HepG2 (cell line): ENCODE data around the gene CACNA1C. TPM values are rescaled to one million over a fixed set of nuclear protein-coding genes. Genes with fewer than 3 reads are reported as not detected.

Experiments used
- ATAC-seq: fragments of 200-7000 bp; cut with Tn5 transposase; 3 replicates; pipeline ENCODE4 v1.9.1; 2020; ENCODE audit warnings: mild to moderate bottlenecking, moderate library complexity
- BruUV-seq: library from RNA; stranded (reverse); fragments of 400-500 nt; replicated peaks from 2 replicates; lab custom pipeline; 2021; lab: Mats Ljungman, UMichigan
- CTCF ChIA-PET: fragments of 300-600 bp; formaldehyde crosslinking; extraction: SDS; loops from one replicate; lab custom pipeline; 2021; ENCODE audit warnings: low total read pairs, inconsistent platforms, low intra/inter-chr PET ratio; lab: Yijun Ruan, JAX
- POLR2A ChIA-PET: fragments of 350-600 bp; sonication (Branson Sonifier 250); formaldehyde crosslinking; loops from one replicate; lab custom pipeline; 2020; ENCODE audit warnings: antibody characterized with exemption, inconsistent platforms; lab: Yijun Ruan, JAX
- DNase-seq: peaks from one replicate; pipeline ENCODE4 v3.0.0-alpha.2; 2015; ENCODE audit warnings: low spot score
- FAIRE-seq: peaks from 3 replicates; lab custom pipeline; 2011; peaks lifted over from hg19 to GRCh38; lab: Jason Lieb, UNC
- H2AFZ ChIP-seq: one replicate; pipeline ENCODE4 v1.6.1; 2011; ENCODE audit warnings: low read length, inconsistent platforms
- H3K27ac ChIP-seq: fragments of 300-600 bp; 3 replicates; pipeline ENCODE4 v1.8.0; 2011; ENCODE audit warnings: mixed run types, mild to moderate bottlenecking, mixed read lengths, low read length, inconsistent platforms; ENCODE audit not compliant: insufficient read depth; ENCODE audit errors: extremely low read length
- H3K27me3 ChIP-seq, 2 experiments: fragments of 200-600 bp in 1 of 2; 2 replicates in 1 of 2; 3 replicates in 1 of 2; pipeline versions ENCODE4 v1.6.0 to v1.8.0; 2011; ENCODE audit warnings: low read length in 2 of 2, mild to moderate bottlenecking in 2 of 2, moderate library complexity in 2 of 2, inconsistent platforms in 1 of 2; ENCODE audit not compliant: insufficient read depth in 2 of 2, control insufficient read depth in 1 of 2
- H3K36me3 ChIP-seq, 2 experiments: fragments of 200-600 bp in 1 of 2; replicated peaks in 1 of 2; 2 replicates in 1 of 2; 3 replicates in 1 of 2; pipeline versions ENCODE4 v1.5.1 to v1.8.0; 2011; ENCODE audit warnings: low read length in 2 of 2, inconsistent platforms in 1 of 2; ENCODE audit not compliant: insufficient read depth in 2 of 2, control insufficient read depth in 1 of 2
- H3K4me1 ChIP-seq: 2 replicates; pipeline ENCODE4 v1.5.1; 2012; ENCODE audit warnings: low read length, inconsistent platforms; ENCODE audit not compliant: insufficient read depth
- H3K4me2 ChIP-seq: 2 replicates; pipeline ENCODE4 v1.6.0; 2011; ENCODE audit warnings: low read depth, low read length, inconsistent platforms
- H3K4me3 ChIP-seq, 3 experiments: fragments of 200-600 bp in 1 of 3; sonication (generic), shearing (Covaris generic) in 1 of 3; replicated peaks in 1 of 3; 2 replicates each; pipeline ENCODE4 v1.5.1; 2011 to 2016; ENCODE audit warnings: low read length in 3 of 3, inconsistent platforms in 2 of 3, low read depth in 2 of 3, mild to moderate bottlenecking in 2 of 3, control low read depth in 1 of 3, mixed read lengths in 1 of 3; ENCODE audit not compliant: insufficient read depth in 1 of 3
- H3K79me2 ChIP-seq: one replicate; pipeline ENCODE4 v1.6.1; 2011; ENCODE audit warnings: low read length, inconsistent platforms; ENCODE audit not compliant: insufficient read depth
- H3K9ac ChIP-seq: 2 replicates; pipeline ENCODE4 v1.6.0; 2011; ENCODE audit warnings: mild to moderate bottlenecking, low read depth, low read length, inconsistent platforms; ENCODE audit not compliant: insufficient read depth
- H3K9me3 ChIP-seq: 2 replicates; pipeline ENCODE4 v1.5.1; 2012; ENCODE audit warnings: mild to moderate bottlenecking, low read length
- H4K20me1 ChIP-seq: 2 replicates; pipeline ENCODE4 v1.6.0; 2011; ENCODE audit warnings: inconsistent platforms, mild to moderate bottlenecking, low read length, moderate library complexity; ENCODE audit not compliant: insufficient read depth
- AKAP8 ChIP-seq: sonication (generic); formaldehyde crosslinking; IDR thresholded peaks from 2 replicates; pipeline ENCODE4 v1.5.1; 2020; ENCODE audit warnings: mild to moderate bottlenecking, missing genetic modification reagents
- ATF7 ChIP-seq, 2 experiments: fragments of 450-650 bp in 1 of 2; sonication (generic) in 1 of 2; formaldehyde crosslinking in 1 of 2; IDR thresholded peaks; 2 replicates each; pipeline versions ENCODE4 v1.4.0 to v1.6.1; 2016 to 2020; ENCODE audit warnings: antibody characterized with exemption in 1 of 2, mild to moderate bottlenecking in 1 of 2, missing genetic modification reagents in 1 of 2
- FIP1L1 ChIP-seq: fragments of 200-400 bp; formaldehyde crosslinking; IDR thresholded peaks from 2 replicates; pipeline ENCODE4 v1.6.1; 2018; ENCODE audit warnings: low read depth, mild to moderate bottlenecking, low read length, moderate library complexity, borderline replicate concordance; ENCODE audit not compliant: insufficient read depth
- GATAD2A ChIP-seq: IDR thresholded peaks from 2 replicates; pipeline ENCODE4 v1.6.1; 2016
- HMGA1 ChIP-seq: sonication (generic); formaldehyde crosslinking; conservative IDR thresholded peaks from 2 replicates; pipeline ENCODE4 v1.4.0; 2020; ENCODE audit warnings: missing genetic modification reagents
- HNRNPLL ChIP-seq: fragments of 200-400 bp; formaldehyde crosslinking; IDR thresholded peaks from 2 replicates; pipeline ENCODE4 v1.6.1; 2017; ENCODE audit warnings: mild to moderate bottlenecking, low read depth, low read length; ENCODE audit not compliant: poor library complexity, severe bottlenecking
- HOMEZ ChIP-seq: IDR thresholded peaks from 2 replicates; pipeline ENCODE4 v1.6.1; 2016; ENCODE audit warnings: low read depth
- MED1 ChIP-seq: sonication (generic); formaldehyde crosslinking; IDR thresholded peaks from 2 replicates; pipeline ENCODE4 v1.4.0; 2020; ENCODE audit warnings: missing genetic modification reagents
- MTF1 ChIP-seq: sonication (generic); formaldehyde crosslinking; IDR thresholded peaks from 2 replicates; pipeline ENCODE4 v1.5.0; 2020; ENCODE audit warnings: missing genetic modification reagents
- PBX2 ChIP-seq: IDR thresholded peaks from 2 replicates; pipeline ENCODE4 v1.6.1; 2016; ENCODE audit warnings: control low read depth
- RFX5 ChIP-seq: IDR thresholded peaks from 2 replicates; pipeline ENCODE4 v1.6.1; 2011; ENCODE audit warnings: low read depth, low read length, improper control_type of control experiment
- ZNF12 ChIP-seq: sonication (generic); formaldehyde crosslinking; IDR thresholded peaks from 2 replicates; pipeline ENCODE4 v1.5.0; 2020; ENCODE audit warnings: missing genetic modification reagents
- ZNF251 ChIP-seq: sonication (generic); formaldehyde crosslinking; IDR thresholded peaks from 2 replicates; pipeline ENCODE4 v1.9.0; 2021; ENCODE audit warnings: mild to moderate bottlenecking, missing genetic modification reagents
- ZNF253 ChIP-seq: sonication (generic); formaldehyde crosslinking; IDR thresholded peaks from 2 replicates; pipeline ENCODE4 v1.8.0; 2022; ENCODE audit warnings: mild to moderate bottlenecking, missing genetic modification reagents, borderline replicate concordance
- ZSCAN5A ChIP-seq: sonication (generic); formaldehyde crosslinking; IDR thresholded peaks from 2 replicates; pipeline ENCODE4 v1.8.0; 2022; ENCODE audit warnings: mild to moderate bottlenecking, missing genetic modification reagents, borderline replicate concordance
- WGBS: methylation state at CpG from one replicate; pipeline ENCODE4 v1.1.6; 2017; ENCODE audit warnings: low lambda C conversion rate; 5-methylcytosine and 5-hydroxymethylcytosine counted together
- in situ Hi-C: cut with HindIII; loops from 2 replicates; pipeline ENCODE4 v1.10.0; 2017; ENCODE audit warnings: low pct_unique_long_range_greater_than_20kb; ENCODE audit not compliant: extremely low pct_ligation_motif_present
- intact Hi-C: fragments of 100-400 bp; cut with micrococcal nuclease; formaldehyde crosslinking; loops from one replicate; pipeline ENCODE4 v1.10.0; 2022; ENCODE audit not compliant: unreplicated experiment
- polyA plus RNA-seq, 8 experiments: library from polyadenylated mRNA; depleted of rRNA in 3 of 8; stranded (reverse) in 7 of 8; unstranded in 1 of 8; fragments of >200 nt; fragmentation: Illumina TruSeq in 4 of 8; extraction: Trizol in 4 of 8; gene quantifications; 2 replicates each; pipeline versions ENCODE4 v1.2.1 to v1.2.3, GENCODE V29; 2011 to 2016; ENCODE audit warnings: low read depth in 4 of 8, missing spikeins in 1 of 8, mixed read lengths in 1 of 8; ENCODE audit not compliant: insufficient read depth in 1 of 8
- total RNA-seq, 5 experiments: library from RNA; depleted of rRNA; stranded (reverse); fragments of >200 nt; fragmentation: Illumina TruSeq; extraction: Trizol; gene quantifications; 2 replicates each; pipeline ENCODE4 v1.2.3, GENCODE V29; 2016; ENCODE audit warnings: low read depth in 1 of 5

Gene CACNA1C
- total and polyA plus RNA-seq, 2 of the 13 experiments (the other 11 are each of a cell fraction or from before 2014, with no cell fraction given): not detected

GRCh38 chr12:2582631-2583030 lies 529.8 kb downstream of the CACNA1C start:
- Histone ChIP-seq H3K79me2 (no peaks in the 10 kb centered on the region), H3K9ac (no peak overlapping the region), H3K36me3 (no peaks in the 10 kb centered on the region), H3K4me3 (no peak overlapping the region), H2AFZ (no peak overlapping the region), H3K27me3 (peaks cover 10 to 69% of the 10 kb centered on the region in 2 experiments), H4K20me1 (no peaks in the 10 kb centered on the region), H3K4me1 (no peaks in the 10 kb centered on the region), H3K27ac (no peak overlapping the region), H3K9me3 (no peaks in the 10 kb centered on the region), H3K4me2 (0 out of 2 replicates have a peak overlapping the region, but pooled peaks have one; percentile 27)
- FAIRE-seq (no peak), ATAC-seq (no peak), DNase-seq (no peak)
- ChIA-PET CTCF (interaction anchor here (1.2 kb wide), 1 partner anchor 525 kb away, joined by 5 read pairs; no protein-coding TSS in a partner anchor), POLR2A (no interaction called here)
- WGBS: 45% methylated on average over 9 of the region's 9 CpGs
- TF ChIP-seq PBX2 (CRISPR knock-in tag) (no peak), MED1 (CRISPR knock-in tag) (no peak), ZSCAN5A (CRISPR knock-in tag) (no peak)
- BruUV-seq: no TSS peak
- intact Hi-C loops: no loop called here
- in situ Hi-C loops: loop anchor here (10.0 kb wide), 1 partner anchor 528 kb away; the partner anchor contains the start of gene CACNA1C

GRCh38 chr12:2583091-2583497 lies 530.3 kb downstream of the CACNA1C start:
- Histone ChIP-seq H3K27ac (no peak overlapping the region), H3K9me3 (no peaks in the 10 kb centered on the region), H2AFZ (no peak overlapping the region), H3K27me3 (peaks cover 10 to 73% of the 10 kb centered on the region in 2 experiments), H3K4me1 (no peaks in the 10 kb centered on the region), H3K9ac (no peak overlapping the region), H3K4me2 (0 out of 2 replicates have a peak overlapping the region, but pooled peaks have one; percentile 27), H4K20me1 (no peaks in the 10 kb centered on the region), H3K4me3 (no peak overlapping the region), H3K36me3 (no peaks in the 10 kb centered on the region), H3K79me2 (no peaks in the 10 kb centered on the region)
- in situ Hi-C loops (loop anchor here (10.0 kb wide), 1 partner anchor 528 kb away; the partner anchor contains the start of gene CACNA1C), intact Hi-C loops (no loop called here)
- WGBS: 3% methylated on average over 11 of the region's 33 CpGs
- ATAC-seq (peak; percentile 96), FAIRE-seq (no peak), DNase-seq (peak; percentile 22)
- CTCF ChIA-PET: interaction anchor here (1.2 kb wide), 1 partner anchor 526 kb away, joined by 5 read pairs; no protein-coding TSS in a partner anchor
- POLR2A ChIA-PET: no interaction called here
- no TSS peak for BruUV-seq
- no peak for TF ChIP-seq RFX5
- TF ChIP-seq FIP1L1: no peak
- TF ChIP-seq ZNF253 (CRISPR knock-in tag): no peak
- no peak for TF ChIP-seq AKAP8
- no peak for TF ChIP-seq ATF7 (IDR thresholded peaks at IDR 0.05)
- no peak for TF ChIP-seq ATF7 (CRISPR knock-in tag; IDR thresholded peaks at IDR 0.05)
- TF ChIP-seq GATAD2A (CRISPR knock-in tag): no peak
- no peak for TF ChIP-seq HMGA1 (CRISPR knock-in tag)
- TF ChIP-seq MTF1: no peak
- TF ChIP-seq ZNF251: no peak
- no peak for TF ChIP-seq HOMEZ (CRISPR knock-in tag)
- TF ChIP-seq ZNF12 (CRISPR knock-in tag): no peak
- peak; percentile 55 for TF ChIP-seq HNRNPLL
